Spleen (tissue), 7 donors: Measurements from ENCODE around the gene CASR.

Experiments
- POLR2A ChIP-seq, 3 donors: fragments of 450-650 bp; IDR thresholded peaks; one replicate each; pipeline ENCODE4 v1.5.1; 2017; ENCODE audit warnings: antibody characterized with exemption in 3 of 3, mild to moderate bottlenecking in 1 of 3
- POLR2AphosphoS5 ChIP-seq, 3 donors: sonication (generic); formaldehyde crosslinking; IDR thresholded peaks; one replicate each; pipeline ENCODE4 v1.5.1; 2017; ENCODE audit warnings: antibody characterized with exemption in 3 of 3
- TF ChIP-seq, protein P1 (sequence below), 11 experiments: fragments of 200-600 bp in 7 of 11; fragments of 450-650 bp in 4 of 11; sonication (generic) in 4 of 11; IDR thresholded peaks in 8 of 11; conservative IDR thresholded peaks in 3 of 11; 1 replicate in 7 of 11; 2 replicates in 4 of 11; pipeline versions ENCODE4 v1.4.0 to v1.8.0; 2016 to 2021; ENCODE audit warnings: antibody characterized with exemption in 11 of 11, inconsistent platforms in 4 of 11, mild to moderate bottlenecking in 1 of 11
- donor health status: DM: no; HTN: no; CAD: no; lungs with moderate emphysema.
- donor health status: DM: no; HTN: no; CAD: no.
- donor health status: DM: no; HTN: no; CAD: no.

DNA sequence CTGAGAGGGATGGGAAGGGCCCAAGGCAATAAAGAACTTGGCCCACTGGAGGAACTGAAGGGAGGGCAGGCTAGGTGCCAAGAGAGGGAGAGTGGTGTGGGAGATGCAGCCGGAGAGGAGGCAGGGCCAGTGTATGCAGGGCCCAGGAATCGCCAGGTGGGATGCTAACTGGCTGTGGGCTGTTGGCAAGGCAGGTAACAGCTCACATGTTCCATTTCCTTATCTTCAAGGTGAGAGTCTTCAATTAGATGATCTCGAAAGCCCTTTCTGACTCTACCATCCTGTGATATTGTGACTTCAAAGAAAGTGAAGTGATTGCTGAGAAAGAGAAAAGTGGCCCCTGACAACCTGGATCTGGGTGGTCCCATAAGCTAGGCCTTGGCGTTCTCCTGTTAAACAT is 49.0 kb downstream of the CASR start:
- TF ChIP-seq, protein P1, sequence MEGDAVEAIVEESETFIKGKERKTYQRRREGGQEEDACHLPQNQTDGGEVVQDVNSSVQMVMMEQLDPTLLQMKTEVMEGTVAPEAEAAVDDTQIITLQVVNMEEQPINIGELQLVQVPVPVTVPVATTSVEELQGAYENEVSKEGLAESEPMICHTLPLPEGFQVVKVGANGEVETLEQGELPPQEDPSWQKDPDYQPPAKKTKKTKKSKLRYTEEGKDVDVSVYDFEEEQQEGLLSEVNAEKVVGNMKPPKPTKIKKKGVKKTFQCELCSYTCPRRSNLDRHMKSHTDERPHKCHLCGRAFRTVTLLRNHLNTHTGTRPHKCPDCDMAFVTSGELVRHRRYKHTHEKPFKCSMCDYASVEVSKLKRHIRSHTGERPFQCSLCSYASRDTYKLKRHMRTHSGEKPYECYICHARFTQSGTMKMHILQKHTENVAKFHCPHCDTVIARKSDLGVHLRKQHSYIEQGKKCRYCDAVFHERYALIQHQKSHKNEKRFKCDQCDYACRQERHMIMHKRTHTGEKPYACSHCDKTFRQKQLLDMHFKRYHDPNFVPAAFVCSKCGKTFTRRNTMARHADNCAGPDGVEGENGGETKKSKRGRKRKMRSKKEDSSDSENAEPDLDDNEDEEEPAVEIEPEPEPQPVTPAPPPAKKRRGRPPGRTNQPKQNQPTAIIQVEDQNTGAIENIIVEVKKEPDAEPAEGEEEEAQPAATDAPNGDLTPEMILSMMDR (IDR thresholded peaks at IDR 0.05 in 8 of 11, conservative IDR thresholded peaks at IDR 0.05 in 3 of 11): no peak
- TF ChIP-seq POLR2A (IDR thresholded peaks at IDR 0.05) (no peak), POLR2AphosphoS5 (IDR thresholded peaks at IDR 0.05) (no peak)
